NCI-H1092 (cell line): ENCODE results near the gene C1GALT1C1L.
"Not testable (repeated sequence)": the region's sequence is repeated elsewhere in the genome, so short reads cannot be mapped to it uniquely, and the experiment has no call there.

ENCODE experiments used
- DNase-seq: peaks from one replicate; lab custom pipeline; 2025; lab: John Stamatoyannopoulos, UW

Gene C1GALT1C1L

DNA sequence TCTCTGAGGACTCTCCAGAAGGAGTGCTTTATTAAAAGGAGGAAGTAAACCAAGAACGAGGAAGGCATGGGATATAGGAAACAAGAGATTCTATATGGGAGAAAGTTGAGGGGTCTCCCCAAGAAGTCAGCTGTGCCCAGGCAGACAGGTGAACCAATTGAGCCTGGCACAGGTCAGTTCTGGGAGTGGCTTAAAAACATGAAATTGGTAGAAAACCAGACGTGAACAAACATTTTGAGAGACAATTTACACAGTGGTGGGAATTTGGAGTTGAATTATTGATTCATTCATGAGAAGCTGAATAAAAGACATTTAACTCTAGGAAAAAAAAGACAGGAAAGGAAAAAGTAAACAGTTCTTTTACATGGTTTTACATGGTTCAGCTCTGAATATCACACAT is 22.7 kb downstream of the C1GALT1C1L start:
- DNase-seq, result no peak

DNA sequence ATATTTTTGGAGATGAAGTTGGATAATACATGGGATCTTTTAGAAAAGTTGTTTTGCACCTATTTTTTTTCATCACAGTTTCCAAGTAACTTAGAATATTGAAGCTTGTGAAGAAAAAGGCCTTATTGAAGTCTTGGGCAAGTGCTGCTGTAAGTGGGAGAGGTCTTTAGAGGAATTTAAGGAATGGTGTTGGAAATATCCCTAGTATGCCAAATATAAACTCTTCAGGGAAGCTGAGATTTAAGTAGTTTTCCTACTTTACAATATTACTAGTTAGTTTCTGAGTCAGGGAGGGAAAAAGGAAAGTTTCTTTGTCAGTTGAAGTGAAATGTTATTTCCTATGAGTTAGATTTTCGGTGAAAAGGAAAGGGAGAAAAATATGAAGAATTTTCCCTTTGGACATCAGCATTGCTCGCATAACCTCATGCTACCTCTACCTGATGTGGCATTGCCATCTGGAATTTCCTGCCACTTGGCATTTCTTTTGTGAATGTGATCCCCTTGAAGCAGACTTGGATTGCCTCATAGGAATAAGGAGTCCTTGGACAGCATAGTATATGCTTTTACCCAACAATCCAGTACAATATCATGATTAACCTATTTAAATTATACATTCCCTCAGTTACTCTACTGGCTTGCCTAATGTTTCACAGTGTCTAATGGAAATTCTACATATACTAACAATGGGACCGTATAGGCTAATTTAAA is 27.1 kb downstream of the C1GALT1C1L start:
- no peak for DNase-seq

DNA sequence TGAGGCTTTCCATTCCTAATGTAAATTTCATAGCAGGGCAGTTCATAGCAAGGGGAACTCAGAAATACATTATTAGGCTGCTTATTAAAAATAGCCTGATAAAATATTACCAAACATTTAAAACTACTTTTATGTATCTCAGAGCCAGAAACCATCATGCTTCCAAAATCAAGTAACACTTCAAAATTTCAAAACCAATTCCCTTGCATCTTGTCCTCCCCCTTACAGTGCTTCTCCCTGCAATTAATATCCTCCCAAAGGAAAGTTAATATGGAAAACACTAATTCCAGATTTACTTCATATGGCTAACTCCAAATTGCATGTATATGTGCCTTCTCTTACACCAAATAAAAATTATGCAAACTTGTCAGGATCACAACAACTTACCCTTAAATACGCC is 32.5 kb downstream of the C1GALT1C1L start:
- DNase-seq, result no peak

DNA sequence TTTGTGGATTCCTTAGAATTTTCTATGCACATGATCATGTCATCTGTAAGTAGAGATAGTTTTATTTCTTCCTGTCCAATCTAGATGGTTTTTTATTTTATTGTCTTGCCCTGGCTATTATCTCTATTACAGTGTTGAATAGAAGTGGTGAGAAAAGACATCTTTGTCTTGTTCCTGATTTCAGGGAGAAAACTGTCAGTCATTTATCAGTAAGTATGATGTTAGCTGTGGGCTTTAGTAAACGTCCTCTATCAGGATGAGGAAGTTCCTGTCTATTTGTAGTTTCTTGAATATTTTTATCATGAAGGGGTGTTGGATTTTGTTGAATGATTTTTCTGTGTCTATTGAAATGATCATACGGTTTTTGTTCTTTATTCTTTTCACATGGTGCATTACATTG is 33.9 kb downstream of the C1GALT1C1L start:
- no peak for DNase-seq

DNA sequence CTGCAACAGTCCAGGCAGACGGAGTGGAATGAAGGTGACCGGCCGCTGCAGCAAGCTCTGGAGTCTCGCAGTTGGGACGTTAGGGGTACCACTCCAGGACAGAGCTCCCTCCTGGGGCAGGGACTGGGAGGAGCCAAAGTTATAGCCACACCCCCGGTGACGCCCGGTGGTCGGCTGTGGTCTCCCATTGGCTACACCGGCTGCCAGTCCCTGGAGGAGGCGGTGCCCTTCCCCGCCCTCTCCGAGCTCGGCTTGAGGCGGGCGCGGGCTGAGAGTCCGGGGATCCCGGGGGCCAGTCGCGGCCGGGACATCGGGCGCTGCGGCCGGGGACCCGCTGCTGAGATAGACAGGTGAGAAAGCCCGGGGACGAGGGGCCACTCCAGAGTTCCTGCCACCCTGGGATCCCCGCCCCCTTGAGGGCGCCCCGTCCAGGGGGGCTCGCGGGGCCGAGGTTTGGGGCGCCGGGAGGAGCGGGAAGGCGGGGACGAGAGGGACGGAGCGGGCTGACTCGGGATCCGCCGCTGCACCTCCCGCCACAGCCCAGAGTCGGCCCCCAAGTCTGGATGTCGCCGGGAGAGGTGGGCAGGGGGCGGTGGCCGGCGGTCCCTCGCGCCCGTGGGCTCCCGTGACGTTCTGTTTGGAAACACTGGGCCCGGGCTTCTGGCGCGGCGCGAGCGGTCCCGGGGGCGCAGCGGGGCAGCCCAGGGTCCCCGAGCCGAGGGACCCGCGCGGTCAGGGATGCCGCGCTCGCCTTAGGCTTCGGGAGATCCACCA is 39.0 kb downstream of the C1GALT1C1L start, which contains the start of gene PLEKHH2:
PLEKHH2 (plus strand) TSS at position 231 of the 774 bp plus-strand sequence. CDS start 7,414 bp downstream, outside the sequence.
- peak; percentile 44 for DNase-seq

DNA sequence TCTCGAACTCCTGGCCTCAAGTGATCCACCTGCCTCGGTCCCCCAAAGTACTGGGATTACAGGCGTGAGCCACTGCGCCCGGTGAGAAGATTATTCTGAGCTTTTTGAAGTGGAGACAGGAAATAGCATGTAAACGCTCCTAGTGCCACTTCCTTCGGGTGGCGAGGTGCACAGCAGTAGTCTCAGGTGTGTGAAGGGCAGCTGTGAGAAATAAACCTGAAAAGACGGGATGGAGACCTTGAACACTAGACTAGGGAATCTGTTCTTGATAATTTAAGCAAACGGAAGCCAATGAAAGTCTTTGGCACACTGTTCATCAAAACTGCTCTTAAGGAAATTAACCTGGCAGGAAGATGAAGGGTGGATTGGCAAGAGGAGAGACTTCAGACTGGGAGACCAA is 39.6 kb downstream of the C1GALT1C1L start:
- no peak for DNase-seq

DNA sequence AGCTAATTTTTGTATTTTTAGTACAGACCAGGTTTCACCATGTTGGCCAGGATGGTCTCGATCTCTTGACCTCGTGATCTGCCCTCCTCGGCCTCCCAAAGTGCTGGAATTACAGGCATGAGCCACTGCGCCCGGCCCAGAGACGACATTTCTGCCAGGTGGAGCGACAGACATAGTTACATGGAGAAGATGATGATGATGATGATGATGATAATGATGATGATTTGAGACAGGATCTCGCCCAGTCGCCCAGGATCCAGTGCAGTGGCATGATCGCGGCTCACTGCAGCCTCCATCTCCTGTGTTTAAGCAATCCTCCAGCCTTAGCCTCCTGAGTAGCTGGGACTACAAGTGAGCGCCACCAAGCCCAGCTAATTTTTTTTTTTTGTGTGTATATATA is 40.1 kb downstream of the C1GALT1C1L start:
- DNase-seq, result not testable (repeated sequence)

DNA sequence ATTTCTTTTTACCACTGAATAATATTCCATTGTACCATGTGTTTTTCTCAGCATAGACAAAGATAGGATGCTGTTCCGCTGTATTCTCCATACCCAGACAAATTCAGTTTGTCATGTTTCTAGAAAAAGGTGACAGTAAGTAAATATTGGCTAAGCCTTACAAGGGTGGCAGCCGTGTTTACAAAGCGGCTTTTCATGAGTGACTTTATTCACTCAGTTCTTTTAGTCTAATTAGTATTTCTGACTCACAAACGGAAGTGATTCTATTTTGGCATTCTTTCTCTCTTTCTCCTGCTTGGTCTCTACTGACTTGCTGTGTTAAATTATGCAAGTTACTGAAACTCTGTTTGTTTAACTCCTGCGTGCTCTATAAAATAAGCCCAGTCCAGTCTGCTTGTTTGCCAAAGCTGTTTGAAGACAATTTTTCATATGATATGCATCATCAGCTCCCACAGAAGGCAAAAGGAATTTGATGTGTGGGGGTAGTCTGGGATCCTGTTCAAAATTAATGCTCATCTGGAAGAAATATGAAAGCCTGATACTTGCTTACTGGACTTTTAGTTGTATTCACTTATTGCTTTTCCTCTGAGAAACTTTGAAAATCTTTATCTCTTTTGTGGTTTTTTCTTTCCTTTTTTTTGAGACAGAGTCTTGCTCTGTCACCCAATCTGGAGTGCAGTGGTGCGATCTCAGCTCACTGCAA is 41.5 kb downstream of the C1GALT1C1L start:
- DNase-seq, result peak; percentile 70

DNA sequence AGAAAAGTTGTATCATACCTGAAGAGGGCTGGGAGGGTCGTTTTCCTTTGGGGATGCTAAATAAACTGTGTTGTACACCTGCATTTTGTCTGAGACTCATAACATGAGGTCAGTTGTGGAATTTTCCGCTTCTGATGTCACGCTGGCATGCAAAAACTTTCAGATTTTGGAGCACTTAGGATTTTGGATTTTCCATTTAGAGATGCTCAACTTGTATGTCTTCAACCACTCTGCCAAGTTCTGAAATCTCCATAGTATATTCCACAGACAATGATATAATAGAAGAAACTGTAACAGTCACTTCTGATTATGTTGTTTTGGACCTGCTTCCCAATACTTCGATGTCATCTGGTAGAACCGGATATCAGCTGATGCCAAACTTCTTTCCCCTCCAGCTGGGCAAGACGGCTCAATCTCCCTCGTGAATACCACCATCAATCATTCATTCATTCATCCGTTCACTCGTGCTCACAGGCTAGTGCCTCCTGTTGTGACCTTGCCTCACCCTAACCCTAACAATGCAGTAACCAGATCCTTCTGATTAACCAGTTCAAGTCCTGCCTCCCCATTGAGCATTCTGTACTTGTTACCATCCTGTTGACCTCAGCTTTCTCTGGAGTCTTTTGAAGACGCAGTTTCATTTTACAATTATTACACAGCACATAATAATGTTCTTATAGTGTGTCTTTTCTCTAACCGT is 44.5 kb downstream of the C1GALT1C1L start:
- DNase-seq, result no peak
